ENCODE results near the gene MEN1. TPM values are rescaled to one million over a fixed set of nuclear protein-coding genes. Genes with fewer than 3 reads are reported as not detected.

MEN1 gene
- total and polyA plus RNA-seq, 9 of the 15 experiments (the other 6 are each of a cell fraction or from before 2014, with no cell fraction given) = 3.4 to 57.2 (median 19.3) TPM

DNA sequence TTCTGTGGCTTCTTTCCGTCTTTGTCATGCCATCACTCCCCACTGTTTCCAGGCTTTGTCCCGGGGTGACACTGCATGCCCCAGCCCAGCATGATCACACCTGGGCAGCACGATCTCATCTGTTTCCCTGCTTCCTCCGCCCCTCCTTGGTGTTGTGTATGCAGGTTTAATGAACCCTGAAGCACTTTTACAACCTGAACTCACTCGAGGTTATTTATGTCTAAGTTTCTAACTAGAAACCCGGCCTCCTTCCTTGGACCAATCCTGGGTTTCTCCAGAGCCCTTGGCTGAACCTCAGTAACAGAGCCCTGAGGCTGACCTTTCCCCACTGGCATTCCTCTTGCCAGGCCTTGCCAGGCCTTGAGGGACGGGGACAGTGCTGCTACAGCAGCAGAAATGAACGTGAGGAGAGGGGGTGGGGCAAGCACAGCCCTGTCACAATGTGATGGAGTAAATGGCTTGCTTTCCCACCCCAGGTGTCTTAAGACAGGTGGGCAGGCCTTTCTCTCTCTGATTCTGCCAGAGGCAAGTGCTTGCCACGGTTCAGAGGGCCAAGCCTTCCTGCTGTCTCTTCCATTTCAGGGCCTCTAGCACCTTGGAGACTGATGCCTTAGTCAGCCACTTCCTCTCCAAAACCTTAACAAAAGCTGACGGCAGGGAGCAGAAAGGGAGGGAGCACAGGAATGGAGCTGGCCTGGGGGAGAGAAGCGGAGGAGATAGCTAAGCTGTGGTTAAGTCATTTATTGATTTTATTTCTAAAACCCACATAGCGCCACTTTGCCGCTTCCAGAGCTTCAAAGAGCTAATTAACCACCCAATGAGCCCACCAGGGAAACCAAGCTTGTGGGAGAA, 47.5 kb downstream of the MEN1 start (continued):
- TF ChIP-seq, protein P1, sequence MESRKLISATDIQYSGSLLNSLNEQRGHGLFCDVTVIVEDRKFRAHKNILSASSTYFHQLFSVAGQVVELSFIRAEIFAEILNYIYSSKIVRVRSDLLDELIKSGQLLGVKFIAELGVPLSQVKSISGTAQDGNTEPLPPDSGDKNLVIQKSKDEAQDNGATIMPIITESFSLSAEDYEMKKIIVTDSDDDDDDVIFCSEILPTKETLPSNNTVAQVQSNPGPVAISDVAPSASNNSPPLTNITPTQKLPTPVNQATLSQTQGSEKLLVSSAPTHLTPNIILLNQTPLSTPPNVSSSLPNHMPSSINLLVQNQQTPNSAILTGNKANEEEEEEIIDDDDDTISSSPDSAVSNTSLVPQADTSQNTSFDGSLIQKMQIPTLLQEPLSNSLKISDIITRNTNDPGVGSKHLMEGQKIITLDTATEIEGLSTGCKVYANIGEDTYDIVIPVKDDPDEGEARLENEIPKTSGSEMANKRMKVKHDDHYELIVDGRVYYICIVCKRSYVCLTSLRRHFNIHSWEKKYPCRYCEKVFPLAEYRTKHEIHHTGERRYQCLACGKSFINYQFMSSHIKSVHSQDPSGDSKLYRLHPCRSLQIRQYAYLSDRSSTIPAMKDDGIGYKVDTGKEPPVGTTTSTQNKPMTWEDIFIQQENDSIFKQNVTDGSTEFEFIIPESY (CRISPR knock-in tag; IDR thresholded peaks at IDR 0.05) = peak; percentile 90
- TF ChIP-seq SMAD3 (CRISPR knock-in tag; conservative IDR thresholded peaks at IDR 0.05) (no peak), TAL1 (IDR thresholded peaks at IDR 0.05) (no peak), POLR2B (IDR thresholded peaks at IDR 0.05; ENCODE audit: low read depth, partially characterized antibody) (peak; percentile 40), MCM5 (IDR thresholded peaks at IDR 0.05; ENCODE audit: low read depth) (no peak), EP400 (IDR thresholded peaks at IDR 0.05) (no peak), MED1 (CRISPR knock-in tag; IDR thresholded peaks at IDR 0.05; ENCODE audit: borderline replicate concordance) (no peak), POLR2AphosphoS5 (IDR thresholded peaks at IDR 0.05; ENCODE audit: control insufficient read depth, insufficient read depth, low read depth, low read length) (peak; percentile 47; the same call in 1 of the 2 replicates), SPI1 (IDR thresholded peaks at IDR 0.05; ENCODE audit: borderline replicate concordance, low read depth, low read length) (peak; percentile 74; the same call in 1 of the 2 replicates), TCF3 (CRISPR knock-in tag; IDR thresholded peaks at IDR 0.05) (0 out of 2 replicates have a peak, but pooled peaks have one; percentile 13), TRIM24 (IDR thresholded peaks at IDR 0.05) (no peak), COPS2 (conservative IDR thresholded peaks at IDR 0.05) (no peak), SUPT5H (IDR thresholded peaks at IDR 0.05) (peak; percentile 11)
- TF ChIP-seq, protein P2, sequence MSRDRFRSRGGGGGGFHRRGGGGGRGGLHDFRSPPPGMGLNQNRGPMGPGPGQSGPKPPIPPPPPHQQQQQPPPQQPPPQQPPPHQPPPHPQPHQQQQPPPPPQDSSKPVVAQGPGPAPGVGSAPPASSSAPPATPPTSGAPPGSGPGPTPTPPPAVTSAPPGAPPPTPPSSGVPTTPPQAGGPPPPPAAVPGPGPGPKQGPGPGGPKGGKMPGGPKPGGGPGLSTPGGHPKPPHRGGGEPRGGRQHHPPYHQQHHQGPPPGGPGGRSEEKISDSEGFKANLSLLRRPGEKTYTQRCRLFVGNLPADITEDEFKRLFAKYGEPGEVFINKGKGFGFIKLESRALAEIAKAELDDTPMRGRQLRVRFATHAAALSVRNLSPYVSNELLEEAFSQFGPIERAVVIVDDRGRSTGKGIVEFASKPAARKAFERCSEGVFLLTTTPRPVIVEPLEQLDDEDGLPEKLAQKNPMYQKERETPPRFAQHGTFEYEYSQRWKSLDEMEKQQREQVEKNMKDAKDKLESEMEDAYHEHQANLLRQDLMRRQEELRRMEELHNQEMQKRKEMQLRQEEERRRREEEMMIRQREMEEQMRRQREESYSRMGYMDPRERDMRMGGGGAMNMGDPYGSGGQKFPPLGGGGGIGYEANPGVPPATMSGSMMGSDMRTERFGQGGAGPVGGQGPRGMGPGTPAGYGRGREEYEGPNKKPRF (IDR thresholded peaks at IDR 0.05; ENCODE audit: low read depth, low read length) = no peak
- TF ChIP-seq, protein P3, sequence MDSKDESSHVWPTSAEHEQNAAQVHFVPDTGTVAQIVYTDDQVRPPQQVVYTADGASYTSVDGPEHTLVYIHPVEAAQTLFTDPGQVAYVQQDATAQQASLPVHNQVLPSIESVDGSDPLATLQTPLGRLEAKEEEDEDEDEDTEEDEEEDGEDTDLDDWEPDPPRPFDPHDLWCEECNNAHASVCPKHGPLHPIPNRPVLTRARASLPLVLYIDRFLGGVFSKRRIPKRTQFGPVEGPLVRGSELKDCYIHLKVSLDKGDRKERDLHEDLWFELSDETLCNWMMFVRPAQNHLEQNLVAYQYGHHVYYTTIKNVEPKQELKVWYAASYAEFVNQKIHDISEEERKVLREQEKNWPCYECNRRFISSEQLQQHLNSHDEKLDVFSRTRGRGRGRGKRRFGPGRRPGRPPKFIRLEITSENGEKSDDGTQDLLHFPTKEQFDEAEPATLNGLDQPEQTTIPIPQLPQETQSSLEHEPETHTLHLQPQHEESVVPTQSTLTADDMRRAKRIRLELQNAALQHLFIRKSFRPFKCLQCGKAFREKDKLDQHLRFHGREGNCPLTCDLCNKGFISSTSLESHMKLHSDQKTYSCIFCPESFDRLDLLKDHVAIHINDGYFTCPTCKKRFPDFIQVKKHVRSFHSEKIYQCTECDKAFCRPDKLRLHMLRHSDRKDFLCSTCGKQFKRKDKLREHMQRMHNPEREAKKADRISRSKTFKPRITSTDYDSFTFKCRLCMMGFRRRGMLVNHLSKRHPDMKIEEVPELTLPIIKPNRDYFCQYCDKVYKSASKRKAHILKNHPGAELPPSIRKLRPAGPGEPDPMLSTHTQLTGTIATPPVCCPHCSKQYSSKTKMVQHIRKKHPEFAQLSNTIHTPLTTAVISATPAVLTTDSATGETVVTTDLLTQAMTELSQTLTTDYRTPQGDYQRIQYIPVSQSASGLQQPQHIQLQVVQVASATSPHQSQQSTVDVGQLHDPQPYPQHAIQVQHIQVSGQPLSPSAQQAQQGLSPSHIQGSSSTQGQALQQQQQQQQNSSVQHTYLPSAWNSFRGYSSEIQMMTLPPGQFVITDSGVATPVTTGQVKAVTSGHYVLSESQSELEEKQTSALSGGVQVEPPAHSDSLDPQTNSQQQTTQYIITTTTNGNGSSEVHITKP (IDR thresholded peaks at IDR 0.05; ENCODE audit: partially characterized antibody) = no peak
